ENCODE data around the gene METTL6.
"Not testable (repeated sequence)": the region's sequence is repeated elsewhere in the genome, so short reads cannot be mapped to it uniquely, and the experiment has no call there.

The METTL6 gene

GRCh38 chr3:15399970-15400369 lies 27.4 kb downstream of the METTL6 start:
- DNase-seq: no peak
- Histone ChIP-seq H3K27me3 (ENCODE audit: insufficient read depth, low read depth, severe bottlenecking) (no peaks in the 10 kb centered on the region), H3K4me3 (ENCODE audit: low read depth, low read length) (no peak overlapping the region), H3K9me3 (ENCODE audit: severe bottlenecking) (peaks cover 6% of the 10 kb centered on the region), H3K27ac (no peak overlapping the region), H3K36me3 (no peaks in the 10 kb centered on the region)
- TF ChIP-seq CTCF (IDR thresholded peaks at IDR 0.05; ENCODE audit: low read depth, low read length): no peak

- H3K27ac ChIP-seq; H3K36me3 ChIP-seq; H3K9me3 ChIP-seq (ENCODE audit: severe bottlenecking); H3K4me3 ChIP-seq (ENCODE audit: low read depth, low read length); DNase-seq; H3K27me3 ChIP-seq (ENCODE audit: insufficient read depth, low read depth, severe bottlenecking): not testable (repeated sequence)
- 0 out of 2 replicates have a peak, but pooled peaks have one; percentile 20 for TF ChIP-seq CTCF (IDR thresholded peaks at IDR 0.05; ENCODE audit: low read depth, low read length)
These were observed 28.6 kb downstream of the METTL6 start for GRCh38 chr3:15398731-15399133.

GRCh38 chr3:15393252-15393651 lies 34.1 kb downstream of the METTL6 start:
- H3K36me3 ChIP-seq; DNase-seq; H3K4me3 ChIP-seq (ENCODE audit: low read depth, low read length); H3K9me3 ChIP-seq (ENCODE audit: severe bottlenecking); H3K27me3 ChIP-seq (ENCODE audit: insufficient read depth, low read depth, severe bottlenecking); H3K27ac ChIP-seq: not testable (repeated sequence)

- H3K9me3 ChIP-seq (ENCODE audit: severe bottlenecking): no peaks in the 10 kb centered on the region
- no peaks in the 10 kb centered on the region for H3K36me3 ChIP-seq
- no peak overlapping the region for H3K27ac ChIP-seq
- TF ChIP-seq CTCF (IDR thresholded peaks at IDR 0.05; ENCODE audit: low read depth, low read length): no peak
- DNase-seq: no peak
- no peaks in the 10 kb centered on the region for H3K27me3 ChIP-seq (ENCODE audit: insufficient read depth, low read depth, severe bottlenecking)
- H3K4me3 ChIP-seq (ENCODE audit: low read depth, low read length): no peak overlapping the region
These were observed 36.3 kb downstream of the METTL6 start for GRCh38 chr3:15391007-15391406.

- Histone ChIP-seq H3K27me3 (ENCODE audit: insufficient read depth, low read depth, severe bottlenecking) (no peaks in the 10 kb centered on the region), H3K4me3 (ENCODE audit: low read depth, low read length) (no peak overlapping the region), H3K36me3 (no peaks in the 10 kb centered on the region), H3K27ac (no peak overlapping the region), H3K9me3 (ENCODE audit: severe bottlenecking) (no peaks in the 10 kb centered on the region)
- TF ChIP-seq CTCF (IDR thresholded peaks at IDR 0.05; ENCODE audit: low read depth, low read length): no peak
- DNase-seq: no peak
These were observed 36.9 kb downstream of the METTL6 start for GRCh38 chr3:15390460-15390859.

- H3K36me3 ChIP-seq; H3K27me3 ChIP-seq (ENCODE audit: insufficient read depth, low read depth, severe bottlenecking); H3K27ac ChIP-seq; DNase-seq; H3K4me3 ChIP-seq (ENCODE audit: low read depth, low read length); H3K9me3 ChIP-seq (ENCODE audit: severe bottlenecking): not testable (repeated sequence)
These were observed 39.0 kb downstream of the METTL6 start for GRCh38 chr3:15388335-15388734.

GRCh38 chr3:15387735-15388134 lies 39.6 kb downstream of the METTL6 start:
- Histone ChIP-seq H3K27me3 (ENCODE audit: insufficient read depth, low read depth, severe bottlenecking) (no peaks in the 10 kb centered on the region), H3K27ac (no peak overlapping the region), H3K9me3 (ENCODE audit: severe bottlenecking) (no peaks in the 10 kb centered on the region), H3K4me3 (ENCODE audit: low read depth, low read length) (no peak overlapping the region), H3K36me3 (no peaks in the 10 kb centered on the region)
- no peak for TF ChIP-seq CTCF (IDR thresholded peaks at IDR 0.05; ENCODE audit: low read depth, low read length)
- no peak for DNase-seq

All from WERI-Rb-1 (cell line).